CD4-positive, alpha-beta T cell treated with Interleukin-17A for 4 hours (primary cell): ENCODE data around the gene LRP1.
A peak's percentile ranks its signal among the peaks of the same experiment; 100 is the strongest.

Experiments
- DNase-seq: peaks from one replicate; pipeline ENCODE4 v3.0.0-alpha.2; 2020; ENCODE audit warnings: mixed read lengths

LRP1 gene

GRCh38 chr12:57127726-57128518 lies at the start of gene LRP1:
Gene LRP1, plus strand, starts transcription at chr12:57128483. Its CDS starts 482 bp downstream, at chr12:57128965.
- DNase-seq = peak; percentile 93

- peak; percentile 93 for DNase-seq
These were observed 49.5 kb upstream of the LRP1 start, which contains the start of gene NEMP1 for GRCh38 chr12:57078519-57079404. Gene NEMP1, minus strand, starts transcription at chr12:57078791. Its CDS starts 46 bp downstream, at chr12:57078745.

GRCh38 chr12:57079821-57080220 lies 48.5 kb upstream of the LRP1 start:
- no peak for DNase-seq

- no peak for DNase-seq
These were observed 47.4 kb upstream of the LRP1 start for GRCh38 chr12:57080855-57081254.

DNA sequence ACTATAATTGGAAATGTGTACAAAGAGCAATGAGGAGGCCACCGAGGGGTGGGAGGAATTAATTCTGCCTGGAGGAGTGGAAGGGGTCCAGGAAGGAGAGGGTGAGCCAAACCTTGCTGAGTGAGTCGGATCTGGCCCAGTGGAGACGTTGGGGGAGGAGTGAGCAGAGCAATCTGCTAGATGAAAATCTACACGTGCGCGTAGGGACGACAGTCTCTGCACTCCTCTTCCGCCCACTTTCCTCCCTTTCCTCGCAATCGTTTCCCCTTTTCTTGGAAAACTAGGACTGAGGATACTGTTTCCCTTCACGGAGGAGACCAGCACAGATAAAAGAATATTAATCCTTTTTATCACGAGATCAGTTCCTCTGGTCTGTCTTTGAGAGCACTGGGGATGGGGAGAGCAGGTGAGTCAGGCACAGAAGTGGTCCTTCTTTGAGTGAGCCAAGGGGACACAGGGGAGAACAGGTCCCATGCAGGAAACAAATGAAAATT lies 42.2 kb upstream of the LRP1 start:
- peak; percentile 51 for DNase-seq

DNA sequence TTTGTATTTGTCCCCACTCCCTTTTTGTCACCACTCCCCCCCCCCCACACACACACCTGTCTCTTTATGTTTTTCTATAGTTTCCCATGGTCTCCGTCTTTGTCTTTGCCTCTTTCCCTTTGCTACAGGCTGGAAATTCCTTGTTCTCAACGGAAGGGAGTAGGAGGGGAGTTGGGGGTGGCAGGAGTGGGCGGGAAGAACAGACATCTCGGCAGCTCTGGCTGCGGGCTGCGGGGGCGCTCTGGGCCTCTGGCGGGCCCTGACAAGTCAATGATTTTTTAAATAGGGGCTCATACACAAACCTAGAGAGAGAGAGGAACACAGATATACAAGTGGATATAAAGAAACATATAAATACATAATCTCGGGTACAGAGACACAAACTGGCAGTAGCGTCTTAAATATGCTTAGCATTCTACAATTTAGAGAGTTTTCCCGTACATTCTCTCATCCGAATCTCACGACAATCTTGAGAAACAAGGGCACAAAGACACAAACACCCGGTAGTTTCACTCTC lies 41.7 kb upstream of the LRP1 start:
- DNase-seq = peak; percentile 65

GRCh38 chr12:57087010-57087690 lies 41.1 kb upstream of the LRP1 start:
- peak; percentile 96 for DNase-seq

- peak; percentile 78 for DNase-seq
These were observed 40.5 kb upstream of the LRP1 start for GRCh38 chr12:57087691-57088353.

DNA sequence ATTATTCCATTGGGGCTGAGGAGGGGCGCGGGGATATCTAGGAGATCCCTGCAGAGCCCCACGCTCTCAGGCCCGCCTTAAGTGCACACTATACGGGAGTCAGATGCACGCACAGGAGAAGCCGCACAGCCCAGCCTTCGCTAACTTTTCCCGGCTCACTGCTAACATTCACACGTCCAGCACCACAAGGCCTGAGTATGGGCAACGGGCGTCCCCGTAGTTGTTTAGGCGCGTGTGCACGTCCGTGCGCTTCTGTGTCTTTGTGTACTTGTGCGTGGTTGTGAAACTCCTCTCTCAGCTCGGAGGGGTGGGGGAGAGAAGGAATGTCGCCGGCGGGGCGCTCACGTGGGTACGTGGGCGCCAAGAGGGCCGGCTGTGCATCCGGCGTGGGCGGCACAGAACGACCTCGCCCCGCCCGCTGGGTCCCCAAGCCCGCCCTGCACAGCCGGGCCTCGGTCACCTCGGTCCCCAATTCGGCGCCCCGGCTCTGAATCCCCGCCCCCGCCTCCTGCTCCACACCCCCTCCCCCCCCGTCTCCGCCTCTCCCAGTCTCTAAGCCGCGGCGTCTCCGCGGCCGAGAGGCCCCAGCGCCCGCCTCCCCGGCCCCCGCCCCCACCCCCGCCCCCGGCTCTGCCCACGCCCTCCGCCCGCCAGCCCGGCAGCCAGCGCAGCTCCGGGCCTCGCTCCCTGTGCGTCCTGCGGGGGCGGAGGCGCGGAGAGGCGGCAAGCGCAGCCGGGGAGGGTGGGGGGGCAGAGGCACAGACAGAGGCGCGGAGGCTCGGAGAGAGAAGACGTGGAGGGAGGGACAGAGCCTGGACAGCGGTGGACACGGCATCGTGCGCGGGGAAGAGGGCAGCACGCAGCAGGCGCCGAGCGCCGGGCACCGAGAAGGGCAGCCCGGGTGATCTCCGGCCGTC lies 39.7 kb upstream of the LRP1 start, which contains the start of gene NAB2:
Gene NAB2 (plus strand): TSS at position 761 of the 917 bp plus-strand sequence. CDS start 158 bp downstream, outside the sequence.
- peak; percentile 99 for DNase-seq

DNA sequence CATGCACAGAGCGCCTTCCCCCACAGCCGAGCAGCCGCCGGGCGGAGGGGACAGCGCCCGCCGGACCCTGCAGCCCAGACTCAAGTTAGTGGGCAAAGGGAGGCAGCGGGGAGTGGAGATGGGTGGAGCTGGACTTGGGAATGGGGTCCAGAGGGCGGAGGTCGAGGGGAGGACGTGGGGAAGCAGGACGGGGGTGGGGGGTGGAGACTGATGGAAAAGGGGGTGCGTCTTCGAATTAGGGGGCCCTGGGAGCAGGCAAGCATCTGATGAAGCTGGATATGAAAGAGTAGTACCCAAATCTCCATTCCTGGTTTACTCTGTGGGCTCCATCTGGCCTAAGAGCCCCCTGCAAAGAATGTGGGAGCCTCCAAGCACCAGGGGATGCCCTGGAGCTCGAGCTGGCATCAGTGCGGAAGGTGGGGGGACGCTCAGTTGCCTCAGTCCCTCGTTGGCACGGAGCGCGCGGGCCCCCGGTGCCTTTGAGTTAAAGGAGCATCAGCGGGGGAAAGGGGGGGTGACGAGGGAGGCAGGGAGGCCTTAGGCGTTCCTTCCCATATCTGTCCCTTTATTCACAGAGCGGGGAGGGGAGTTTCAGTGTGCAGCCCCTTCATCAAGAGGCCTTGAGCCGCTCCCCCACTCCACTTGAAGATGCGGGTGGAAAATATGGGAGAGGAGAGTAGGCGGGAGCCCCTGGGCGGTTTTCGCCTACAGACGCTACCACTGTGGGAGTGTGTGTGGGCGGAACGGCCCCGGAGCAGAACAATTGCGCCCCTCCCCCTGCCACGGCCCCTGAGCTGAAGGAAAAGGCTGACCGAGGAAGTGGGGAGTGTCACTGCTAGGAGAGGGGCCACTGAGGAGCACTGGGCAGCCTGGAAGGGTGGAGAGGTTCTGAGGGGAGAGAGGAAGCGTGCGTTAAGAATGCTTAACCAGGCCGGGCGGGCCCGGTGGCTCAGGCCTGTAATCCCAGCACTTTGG lies 38.7 kb upstream of the LRP1 start:
- DNase-seq = peak; percentile 61

GRCh38 chr12:57090490-57090889 lies 37.8 kb upstream of the LRP1 start:
- no peak for DNase-seq

DNA sequence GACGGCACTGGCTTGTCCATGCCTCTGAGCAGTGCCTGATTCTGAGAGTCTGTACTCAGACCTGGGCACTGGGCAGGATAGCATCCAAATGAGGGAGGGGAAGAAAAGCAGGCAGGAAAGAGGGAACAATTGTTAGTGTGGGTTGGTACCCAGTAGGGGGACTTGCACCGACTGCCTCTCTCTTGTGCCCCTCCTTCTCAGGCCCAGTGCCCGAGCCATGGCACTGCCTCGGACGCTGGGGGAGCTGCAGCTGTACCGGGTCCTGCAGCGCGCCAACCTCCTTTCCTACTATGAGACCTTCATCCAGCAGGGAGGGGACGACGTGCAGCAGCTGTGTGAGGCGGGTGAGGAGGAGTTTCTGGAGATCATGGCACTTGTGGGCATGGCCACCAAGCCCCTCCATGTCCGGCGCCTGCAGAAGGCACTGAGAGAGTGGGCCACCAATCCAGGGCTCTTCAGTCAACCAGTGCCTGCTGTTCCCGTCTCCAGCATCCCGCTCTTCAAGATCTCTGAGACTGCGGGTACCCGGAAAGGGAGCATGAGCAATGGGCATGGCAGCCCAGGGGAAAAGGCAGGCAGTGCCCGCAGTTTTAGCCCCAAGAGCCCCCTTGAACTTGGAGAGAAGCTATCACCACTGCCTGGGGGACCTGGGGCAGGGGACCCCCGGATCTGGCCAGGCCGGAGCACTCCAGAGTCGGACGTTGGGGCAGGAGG lies 37.2 kb upstream of the LRP1 start:
- DNase-seq = no peak

DNA sequence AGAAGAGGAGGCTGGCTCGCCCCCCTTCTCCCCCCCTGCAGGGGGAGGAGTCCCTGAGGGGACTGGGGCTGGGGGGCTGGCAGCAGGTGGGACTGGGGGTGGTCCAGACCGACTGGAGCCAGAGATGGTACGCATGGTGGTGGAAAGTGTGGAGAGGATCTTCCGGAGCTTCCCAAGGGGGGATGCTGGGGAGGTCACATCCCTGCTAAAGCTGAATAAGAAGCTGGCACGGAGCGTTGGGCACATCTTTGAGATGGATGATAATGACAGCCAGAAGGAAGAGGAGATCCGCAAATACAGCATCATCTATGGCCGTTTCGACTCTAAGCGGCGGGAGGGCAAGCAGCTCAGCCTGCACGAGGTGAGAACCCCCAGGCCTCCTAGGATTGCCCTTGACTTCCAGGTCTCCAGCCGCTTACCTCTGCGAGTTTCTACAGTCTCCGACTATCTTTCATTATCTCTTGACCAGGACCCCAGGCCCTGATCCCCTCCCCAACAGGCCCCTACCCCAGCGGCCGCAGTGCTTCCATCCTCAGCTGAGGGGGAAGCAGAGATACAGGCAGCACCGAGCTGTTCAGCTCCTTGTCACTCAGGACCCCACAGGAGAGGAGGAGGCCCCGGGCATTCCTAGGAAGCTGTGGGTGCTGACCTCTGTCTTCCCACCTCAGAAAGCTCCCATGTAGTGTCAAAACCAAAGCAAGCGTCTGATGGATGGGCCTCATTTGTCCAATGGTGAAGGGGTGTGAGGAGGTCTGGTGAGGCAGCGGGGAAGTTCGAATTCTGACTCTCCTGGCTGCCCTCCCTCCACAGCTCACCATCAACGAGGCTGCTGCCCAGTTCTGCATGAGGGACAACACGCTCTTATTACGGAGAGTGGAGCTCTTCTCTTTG lies 36.4 kb upstream of the LRP1 start:
- no peak for DNase-seq

DNA sequence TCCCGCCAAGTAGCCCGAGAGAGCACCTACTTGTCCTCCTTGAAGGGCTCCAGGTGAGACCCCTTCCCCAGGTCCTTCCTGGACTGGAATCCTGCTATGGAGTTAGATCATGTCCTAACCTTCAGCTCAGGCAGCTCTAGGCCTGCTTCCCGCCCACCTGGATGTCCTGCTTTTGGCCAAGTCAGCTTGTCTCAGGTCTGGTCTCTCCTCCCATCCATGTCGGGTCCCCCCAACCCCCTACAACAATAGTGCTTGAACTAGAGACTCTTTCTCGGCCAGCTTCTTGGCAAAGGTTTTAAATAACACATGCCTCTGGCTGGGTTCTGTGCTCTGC lies 35.8 kb upstream of the LRP1 start:
- no peak for DNase-seq

GRCh38 chr12:57092876-57093414 lies 35.3 kb upstream of the LRP1 start:
- no peak for DNase-seq

GRCh38 chr12:57093415-57094207 lies 34.7 kb upstream of the LRP1 start:
- peak; percentile 79 for DNase-seq
